Calu3 (cell line): ENCODE data around the gene XPR1. TPM values are rescaled to one million over a fixed set of nuclear protein-coding genes. Genes with fewer than 3 reads are reported as not detected.

ENCODE experiments used
- BruUV-seq: library from RNA; stranded (reverse); fragments of 400-500 nt; replicated peaks from 2 replicates; lab custom pipeline; 2021; lab: Mats Ljungman, UMichigan
- CTCF ChIA-PET: fragments of 300-600 bp; sonication (Branson Sonifier 250); formaldehyde crosslinking; loops from one replicate; lab custom pipeline; 2022; ENCODE audit warnings: antibody characterized with exemption; lab: Charles Lee
- DNase-seq: peaks from one replicate; pipeline ENCODE4 v3.0.0; 2022
- H3K27ac Mint-ChIP-seq: one replicate; pipeline ENCODE4 v1.8.0; 2022; ENCODE audit warnings: mixed read lengths; ENCODE audit not compliant: unreplicated experiment
- H3K27me3 Mint-ChIP-seq: one replicate; pipeline ENCODE4 v1.8.0; 2022; ENCODE audit warnings: mixed read lengths; ENCODE audit not compliant: unreplicated experiment
- H3K36me3 Mint-ChIP-seq: one replicate; pipeline ENCODE4 v1.8.0; 2022; ENCODE audit warnings: mild to moderate bottlenecking, moderate library complexity, mixed read lengths; ENCODE audit not compliant: insufficient read depth, unreplicated experiment
- H3K4me1 Mint-ChIP-seq: one replicate; pipeline ENCODE4 v1.8.0; 2022; ENCODE audit warnings: mild to moderate bottlenecking, low read depth, mixed read lengths; ENCODE audit not compliant: unreplicated experiment
- H3K4me3 Mint-ChIP-seq: one replicate; pipeline ENCODE4 v1.8.0; 2022; ENCODE audit warnings: mild to moderate bottlenecking, low read depth, moderate library complexity, mixed read lengths; ENCODE audit not compliant: unreplicated experiment
- H3K9me3 Mint-ChIP-seq: one replicate; pipeline ENCODE4 v1.8.0; 2022; ENCODE audit warnings: low read depth, mixed read lengths; ENCODE audit not compliant: unreplicated experiment
- CTCF ChIP-seq: fragments of 200-600 bp; IDR thresholded peaks from one replicate; pipeline ENCODE4 v1.8.0; 2022; ENCODE audit warnings: antibody characterized with exemption; ENCODE audit not compliant: unreplicated experiment
- intact Hi-C: fragments of 100-400 bp; cut with micrococcal nuclease; formaldehyde crosslinking; loops from one replicate; pipeline ENCODE4 v1.10.0; 2022; ENCODE audit not compliant: unreplicated experiment
- total RNA-seq: library from RNA; stranded (reverse); gene quantifications from 2 replicates; pipeline ENCODE4 v1.2.3, GENCODE V29; 2022

Gene XPR1
- total RNA-seq, 1 experiment from 2014 or later: 44.5 TPM

DNA sequence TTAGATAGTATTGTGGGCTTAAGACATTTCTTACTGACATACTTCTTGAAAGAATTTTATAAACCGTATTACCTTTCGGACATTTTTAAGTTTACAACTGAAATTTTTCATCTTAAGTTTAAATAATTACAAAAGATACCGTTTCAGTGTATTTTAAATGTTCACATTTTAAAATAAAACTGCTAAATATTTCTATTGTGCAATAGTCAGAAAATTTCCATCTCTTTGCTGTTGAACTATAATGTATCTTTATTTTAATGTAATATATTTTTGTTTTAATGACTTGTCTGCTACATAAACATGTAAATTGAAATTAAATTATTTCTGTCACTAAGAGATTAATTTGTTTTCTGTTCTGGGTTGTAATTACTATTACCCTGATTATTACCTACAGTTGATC, 206.7 kb downstream of the XPR1 start:
- Mint-ChIP-seq H3K36me3 (peaks cover 8% of the 10 kb centered on the region), H3K27me3 (no peaks in the 10 kb centered on the region), H3K9me3 (no peaks in the 10 kb centered on the region), H3K4me3 (no peak overlapping the region), H3K27ac (no peak overlapping the region), H3K4me1 (peaks cover 12% of the 10 kb centered on the region)
- CTCF ChIA-PET: no interaction called here
- no peak for DNase-seq
- BruUV-seq: no TSS peak
- no peak for TF ChIP-seq CTCF
- intact Hi-C loops: no loop called here

GRCh38 chr1:180839547-180839946, 207.7 kb downstream of the XPR1 start:
- no peak for DNase-seq
- no peaks in the 10 kb centered on the region for H3K27me3 Mint-ChIP-seq
- H3K9me3 Mint-ChIP-seq: no peaks in the 10 kb centered on the region
- peaks cover 8% of the 10 kb centered on the region for H3K36me3 Mint-ChIP-seq
- H3K4me3 Mint-ChIP-seq: no peak overlapping the region
- CTCF ChIA-PET: interaction anchor here (0.7 kb wide), 1 partner anchor 917 kb away, joined by 3 read pairs; no protein-coding TSS in a partner anchor
- no peak overlapping the region for H3K27ac Mint-ChIP-seq
- no peak for TF ChIP-seq CTCF
- intact Hi-C loops: no loop called here
- H3K4me1 Mint-ChIP-seq: peaks cover 12% of the 10 kb centered on the region
- BruUV-seq: no TSS peak

DNA sequence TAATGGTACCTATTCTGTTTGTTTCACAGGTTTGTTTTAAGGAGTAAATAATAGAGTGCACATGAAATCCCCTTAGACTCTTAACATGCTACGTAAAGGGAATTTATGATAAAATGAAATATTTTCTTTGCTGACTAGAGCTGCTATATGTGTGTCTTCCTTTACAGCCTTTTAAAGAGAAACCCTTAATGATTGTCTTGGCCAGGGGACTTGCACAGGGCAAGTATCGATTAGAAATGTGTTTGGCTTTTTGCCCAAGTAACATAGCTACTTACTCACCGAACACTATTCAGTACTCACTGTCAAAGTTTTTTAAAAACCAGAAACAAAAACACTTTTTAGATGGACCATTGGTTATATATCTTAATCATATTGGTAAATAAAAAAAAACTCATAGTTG, 209.6 kb downstream of the XPR1 start:
- BruUV-seq: no TSS peak
- no peak overlapping the region for H3K27ac Mint-ChIP-seq
- CTCF ChIA-PET: interaction anchor here (0.6 to 0.8 kb wide), 4 partner anchors 13 to 419 kb away, joined by 3 read pairs; no protein-coding TSS in a partner anchor

DNA sequence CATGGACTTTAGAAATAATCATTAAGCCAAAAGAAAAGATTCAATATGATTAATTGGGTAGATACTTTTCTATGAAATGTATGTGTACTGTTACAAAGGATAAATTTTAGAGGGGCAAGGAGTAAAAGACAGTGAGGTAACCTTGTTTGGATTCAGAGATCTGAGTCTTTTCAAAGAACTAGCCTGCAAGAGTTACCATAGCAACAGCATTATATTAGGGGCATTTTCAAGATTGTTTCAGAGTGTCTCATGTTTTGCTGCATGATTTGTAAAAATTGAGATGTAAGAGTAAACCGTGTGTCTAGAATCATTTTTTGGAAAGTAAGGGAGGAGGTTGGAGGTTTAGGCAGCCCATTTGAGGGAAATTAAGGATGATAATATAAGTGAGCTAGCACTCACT, 210.2 kb downstream of the XPR1 start:
- intact Hi-C loops: loop anchor here (5.0 kb wide), 1 partner anchor 50 kb away; no protein-coding TSS in a partner anchor
- Mint-ChIP-seq H3K27me3 (no peaks in the 10 kb centered on the region), H3K36me3 (peaks cover 8% of the 10 kb centered on the region), H3K27ac (no peak overlapping the region), H3K4me3 (no peak overlapping the region), H3K4me1 (peaks cover 12% of the 10 kb centered on the region), H3K9me3 (no peaks in the 10 kb centered on the region)
- DNase-seq: no peak
- CTCF ChIA-PET: interaction anchor here (0.5 to 0.8 kb wide), 3 partner anchors 13 to 326 kb away, joined by 3 read pairs; no protein-coding TSS in a partner anchor
- no TSS peak for BruUV-seq
- no peak for TF ChIP-seq CTCF

More for the DNA sequence above, 209.6 kb downstream of the XPR1 start:
- Mint-ChIP-seq H3K4me1 (peaks cover 12% of the 10 kb centered on the region), H3K27me3 (no peaks in the 10 kb centered on the region), H3K36me3 (peaks cover 8% of the 10 kb centered on the region), H3K9me3 (no peaks in the 10 kb centered on the region), H3K4me3 (no peak overlapping the region)
- intact Hi-C loops: loop anchor here (5.0 kb wide), 1 partner anchor 49 kb away; no protein-coding TSS in a partner anchor
- peak; percentile 35 for DNase-seq
- TF ChIP-seq CTCF: no peak
